Suprapubic skin (tissue), 4 donors: ENCODE data around the gene HAUS8. TPM values are rescaled to one million over a fixed set of nuclear protein-coding genes. Genes with fewer than 3 reads are reported as not detected.
A peak's percentile ranks its signal among the peaks of the same experiment; 100 is the strongest.

Source experiments
- DNase-seq, 2 donors: peaks; one replicate each; pipeline ENCODE4 v3.0.0-alpha.2; 2019; ENCODE audit warnings: low spot score in 2 of 2
- H3K27ac ChIP-seq: fragments of 200-600 bp; sonication (generic); one replicate; pipeline ENCODE4 v1.5.1; 2019
- H3K27me3 ChIP-seq: fragments of 200-600 bp; sonication (generic); one replicate; pipeline ENCODE4 v1.5.1; 2019
- H3K36me3 ChIP-seq: fragments of 200-600 bp; sonication (generic); one replicate; pipeline ENCODE4 v1.5.1; 2019
- H3K4me1 ChIP-seq: fragments of 200-600 bp; sonication (generic); one replicate; pipeline ENCODE4 v1.5.1; 2019
- H3K4me3 ChIP-seq: fragments of 200-600 bp; sonication (generic); one replicate; pipeline ENCODE4 v1.5.1; 2019; ENCODE audit warnings: mild to moderate bottlenecking
- H3K9me3 ChIP-seq: fragments of 200-600 bp; sonication (generic); one replicate; pipeline ENCODE4 v1.5.1; 2019
- EP300 ChIP-seq: sonication (generic); formaldehyde crosslinking; IDR thresholded peaks from one replicate; pipeline ENCODE4 v1.6.1; 2017; ENCODE audit warnings: antibody characterized with exemption
- POLR2A ChIP-seq, 2 donors: fragments of 450-650 bp; IDR thresholded peaks; one replicate each; pipeline ENCODE4 v1.6.1; 2017; ENCODE audit warnings: antibody characterized with exemption in 2 of 2, mild to moderate bottlenecking in 2 of 2, moderate library complexity in 2 of 2
- POLR2AphosphoS5 ChIP-seq, 3 donors: sonication (generic); formaldehyde crosslinking; IDR thresholded peaks; one replicate each; pipeline ENCODE4 v1.6.1; 2017; ENCODE audit warnings: antibody characterized with exemption in 3 of 3
- WGBS: methylation state at CpG from one replicate; pipeline ENCODE4 v1.1.5; 2018; 5-methylcytosine and 5-hydroxymethylcytosine counted together
- total RNA-seq, 4 donors: library from RNA; depleted of rRNA; stranded (reverse); fragments of >200 nt; gene quantifications; one replicate each; pipeline ENCODE4 v1.1.0, GENCODE V29; 2016
- TF ChIP-seq, protein P1 (sequence below), 2 donors: fragments of 200-600 bp in 1 of 2; fragments of 450-650 bp in 1 of 2; sonication (generic) in 1 of 2; IDR thresholded peaks; one replicate each; pipeline ENCODE4 v1.5.1; 2016 to 2019; ENCODE audit warnings: antibody characterized with exemption in 2 of 2, mild to moderate bottlenecking in 1 of 2, moderate library complexity in 1 of 2

Gene HAUS8
- total RNA-seq, 4 donors from 2014 or later = 2.4 to 4.1 (median 3.0) TPM

DNA sequence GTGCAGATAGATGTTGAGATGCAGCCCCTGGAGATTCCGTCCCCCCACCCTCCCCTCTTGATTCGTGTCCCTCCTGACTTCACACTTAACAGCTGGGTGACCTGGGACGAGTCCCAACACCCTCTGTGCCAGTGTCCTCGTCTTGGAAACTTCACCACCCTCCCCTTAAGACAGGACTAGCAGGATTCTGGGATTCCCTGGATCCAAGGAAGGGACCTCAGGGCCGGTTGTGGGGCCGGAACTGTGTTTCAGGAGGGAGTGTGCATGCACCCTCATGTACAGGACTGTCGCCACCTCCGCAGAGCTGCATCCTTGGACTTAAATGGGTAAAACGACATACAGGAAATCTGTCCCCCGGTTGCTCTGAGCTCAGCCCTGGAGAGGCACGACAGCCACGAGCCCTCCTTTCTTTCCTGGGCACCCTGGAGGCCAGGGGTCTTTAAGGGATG lies 1.3 kb upstream of the HAUS8 start:
- no peaks in the 10 kb centered on the region for H3K27me3 ChIP-seq
- peak overlapping the region; percentile 75 for H3K27ac ChIP-seq
- peak overlapping the region; percentile 72 for H3K4me3 ChIP-seq
- 6% methylated on average over 12 of the region's 12 CpGs for WGBS
- peaks cover 53% of the 10 kb centered on the region for H3K4me1 ChIP-seq
- TF ChIP-seq, protein P1, sequence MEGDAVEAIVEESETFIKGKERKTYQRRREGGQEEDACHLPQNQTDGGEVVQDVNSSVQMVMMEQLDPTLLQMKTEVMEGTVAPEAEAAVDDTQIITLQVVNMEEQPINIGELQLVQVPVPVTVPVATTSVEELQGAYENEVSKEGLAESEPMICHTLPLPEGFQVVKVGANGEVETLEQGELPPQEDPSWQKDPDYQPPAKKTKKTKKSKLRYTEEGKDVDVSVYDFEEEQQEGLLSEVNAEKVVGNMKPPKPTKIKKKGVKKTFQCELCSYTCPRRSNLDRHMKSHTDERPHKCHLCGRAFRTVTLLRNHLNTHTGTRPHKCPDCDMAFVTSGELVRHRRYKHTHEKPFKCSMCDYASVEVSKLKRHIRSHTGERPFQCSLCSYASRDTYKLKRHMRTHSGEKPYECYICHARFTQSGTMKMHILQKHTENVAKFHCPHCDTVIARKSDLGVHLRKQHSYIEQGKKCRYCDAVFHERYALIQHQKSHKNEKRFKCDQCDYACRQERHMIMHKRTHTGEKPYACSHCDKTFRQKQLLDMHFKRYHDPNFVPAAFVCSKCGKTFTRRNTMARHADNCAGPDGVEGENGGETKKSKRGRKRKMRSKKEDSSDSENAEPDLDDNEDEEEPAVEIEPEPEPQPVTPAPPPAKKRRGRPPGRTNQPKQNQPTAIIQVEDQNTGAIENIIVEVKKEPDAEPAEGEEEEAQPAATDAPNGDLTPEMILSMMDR (IDR thresholded peaks at IDR 0.05) = no peak
- TF ChIP-seq POLR2AphosphoS5 (IDR thresholded peaks at IDR 0.05) = no peak
- no peak for TF ChIP-seq EP300
- no peak for TF ChIP-seq POLR2A (IDR thresholded peaks at IDR 0.05)
- peaks cover 3% of the 10 kb centered on the region for H3K36me3 ChIP-seq
- no peaks in the 10 kb centered on the region for H3K9me3 ChIP-seq
- no peak for DNase-seq

DNA sequence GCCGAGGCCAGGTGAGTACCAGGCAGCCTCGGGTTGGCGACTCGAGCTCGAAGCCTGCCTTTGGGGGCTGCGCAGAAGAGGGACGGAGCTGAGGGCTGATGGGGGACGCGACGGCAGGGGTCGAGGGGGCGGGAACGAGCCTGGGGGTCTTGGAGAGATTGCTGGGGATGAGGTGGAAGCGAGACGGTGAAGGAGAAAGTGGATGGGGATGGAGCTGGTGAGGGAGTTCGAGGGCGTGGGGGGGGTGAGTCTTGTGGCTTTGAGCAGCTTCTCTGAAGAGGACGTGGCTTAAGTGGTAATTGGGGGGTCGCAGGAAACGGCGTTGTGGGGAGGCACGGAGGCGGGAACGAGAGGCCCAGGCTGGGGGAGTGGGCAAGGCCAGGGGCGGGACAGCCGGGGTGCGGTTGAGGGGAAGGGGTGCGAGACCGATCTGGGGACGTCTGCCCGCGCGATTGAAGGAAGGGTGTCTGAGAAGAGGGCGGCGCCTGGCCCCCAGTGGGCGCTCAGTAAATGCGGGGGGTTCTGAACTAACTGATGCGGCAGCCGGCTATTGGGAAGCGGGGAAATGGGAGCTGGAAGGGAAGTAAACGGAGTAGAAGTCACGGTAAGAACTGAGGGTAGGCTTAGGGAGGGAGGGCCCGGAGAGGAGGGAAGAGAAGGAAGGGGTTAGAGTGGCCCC lies 751 bp upstream of the HAUS8 start:
- Histone ChIP-seq H3K27ac (peak overlapping the region; percentile 75), H3K9me3 (no peaks in the 10 kb centered on the region), H3K4me1 (peaks cover 53% of the 10 kb centered on the region), H3K4me3 (peak overlapping the region; percentile 72), H3K36me3 (peaks cover 8% of the 10 kb centered on the region), H3K27me3 (no peaks in the 10 kb centered on the region)
- peak; percentile 80 to 85 for DNase-seq
- TF ChIP-seq POLR2A (IDR thresholded peaks at IDR 0.05) = no peak
- TF ChIP-seq, protein P1 (IDR thresholded peaks at IDR 0.05) = no peak
- TF ChIP-seq EP300 = no peak
- no peak for TF ChIP-seq POLR2AphosphoS5 (IDR thresholded peaks at IDR 0.05)
- WGBS = under 1% methylated on average over 43 of the region's 43 CpGs

DNA sequence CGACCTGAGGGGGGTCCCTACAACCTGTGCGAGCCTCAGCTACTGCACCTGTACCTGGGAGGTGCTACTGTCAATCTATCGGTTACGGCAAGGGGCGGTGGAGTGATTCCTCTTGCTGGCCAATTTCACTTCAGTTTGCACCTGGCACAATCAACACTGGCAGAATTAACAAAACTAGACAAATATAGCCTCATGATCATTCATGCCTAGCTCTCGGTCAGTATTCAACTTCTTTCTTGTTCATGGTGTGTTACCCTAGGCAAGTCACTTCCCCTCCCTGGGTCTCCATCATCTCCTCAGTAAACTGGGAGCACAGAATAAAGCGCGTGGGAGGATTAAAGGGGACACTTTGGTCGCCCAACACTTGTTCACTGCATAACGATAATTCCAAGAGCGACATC lies 618 bp downstream of the HAUS8 start:
- peaks cover 47% of the 10 kb centered on the region for H3K4me1 ChIP-seq
- peak overlapping the region; percentile 72 for H3K4me3 ChIP-seq
- H3K27me3 ChIP-seq = no peaks in the 10 kb centered on the region
- peaks cover 14% of the 10 kb centered on the region for H3K36me3 ChIP-seq
- peak overlapping the region; percentile 80 for H3K27ac ChIP-seq
- H3K9me3 ChIP-seq = no peaks in the 10 kb centered on the region
- TF ChIP-seq EP300 (no peak), POLR2AphosphoS5 (IDR thresholded peaks at IDR 0.05) (no peak), POLR2A (IDR thresholded peaks at IDR 0.05) (no peak)
- TF ChIP-seq, protein P1 (IDR thresholded peaks at IDR 0.05) = no peak
- no peak for DNase-seq
- 12% methylated on average over 10 of the region's 11 CpGs for WGBS

DNA sequence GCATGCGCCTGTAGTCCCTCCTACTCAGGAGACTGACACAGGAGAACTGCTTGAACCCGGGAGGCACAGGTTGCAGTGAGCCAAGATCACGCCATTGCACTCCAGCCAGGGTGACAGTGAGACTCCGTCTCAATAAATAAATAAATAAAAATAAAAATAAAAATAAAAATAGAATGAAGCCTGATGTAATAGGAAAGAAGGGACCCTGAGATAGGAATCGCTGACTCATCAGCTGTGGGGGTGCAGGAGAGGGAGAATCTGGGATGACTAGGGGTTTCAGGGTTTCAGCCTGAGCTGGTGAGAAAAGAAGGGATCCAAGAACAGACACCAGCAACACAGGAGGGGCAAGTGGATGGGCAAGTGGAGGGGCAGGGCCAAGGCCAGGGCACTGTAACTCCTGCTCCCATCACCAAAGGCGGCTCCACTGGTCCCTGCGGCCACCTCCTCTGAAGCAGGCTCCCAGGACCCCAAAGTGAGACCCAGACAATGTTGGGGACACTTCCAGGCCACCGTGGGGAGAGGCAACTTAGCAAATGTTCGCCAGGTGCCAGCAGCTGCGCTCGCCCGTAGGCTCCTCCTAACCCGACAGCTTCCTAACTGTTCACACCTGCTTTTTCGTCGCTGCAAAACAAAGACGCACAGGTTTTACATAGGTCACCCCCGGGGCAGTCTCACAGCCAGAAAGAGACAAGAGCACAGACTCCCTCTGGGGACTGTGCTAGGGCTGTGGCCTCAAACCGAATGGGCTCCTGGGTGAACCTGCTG lies 1.2 kb downstream of the HAUS8 start:
- DNase-seq = no peak
- Histone ChIP-seq H3K4me3 (peak overlapping the region; percentile 72), H3K27me3 (no peaks in the 10 kb centered on the region), H3K4me1 (peaks cover 41% of the 10 kb centered on the region), H3K36me3 (peaks cover 15% of the 10 kb centered on the region), H3K9me3 (no peaks in the 10 kb centered on the region), H3K27ac (no peak overlapping the region)
- WGBS = 45% methylated on average over 14 of the region's 18 CpGs
- TF ChIP-seq EP300 = no peak
- TF ChIP-seq, protein P1 (IDR thresholded peaks at IDR 0.05) = no peak
- TF ChIP-seq POLR2AphosphoS5 (IDR thresholded peaks at IDR 0.05) = no peak
- no peak for TF ChIP-seq POLR2A (IDR thresholded peaks at IDR 0.05)

DNA sequence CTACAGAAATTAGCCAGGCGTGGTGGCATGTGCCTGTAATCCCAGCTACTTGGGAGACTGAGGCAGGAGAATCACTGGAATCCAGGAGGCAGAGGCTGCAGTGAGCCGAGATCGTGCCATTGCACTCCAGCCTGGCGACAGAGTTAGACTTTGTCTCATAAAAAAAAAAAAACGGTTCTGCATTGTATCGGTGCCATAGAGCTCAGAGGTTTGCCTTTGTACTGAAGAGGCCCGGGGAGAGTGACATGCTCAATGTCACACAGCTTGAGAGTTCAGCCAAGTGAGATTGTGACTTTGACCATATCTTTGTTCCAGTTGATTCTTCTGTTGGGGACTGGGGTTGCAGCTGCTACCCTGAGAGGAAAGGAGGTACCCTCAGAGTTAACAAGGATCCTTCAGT lies 4.3 kb downstream of the HAUS8 start:
- Histone ChIP-seq H3K4me1 (peaks cover 17% of the 10 kb centered on the region), H3K9me3 (no peaks in the 10 kb centered on the region), H3K27ac (no peak overlapping the region), H3K4me3 (no peak overlapping the region), H3K36me3 (peaks cover 17% of the 10 kb centered on the region), H3K27me3 (no peaks in the 10 kb centered on the region)
- TF ChIP-seq, protein P1 (IDR thresholded peaks at IDR 0.05) = no peak
- no peak for TF ChIP-seq POLR2A (IDR thresholded peaks at IDR 0.05)
- no peak for TF ChIP-seq POLR2AphosphoS5 (IDR thresholded peaks at IDR 0.05)
- TF ChIP-seq EP300 = no peak
- DNase-seq = no peak
- WGBS = 91% methylated on average over 7 of the region's 7 CpGs
